NT2/D1 (cell line): Measurements from ENCODE around the gene HRNR.
"Not testable (repeated sequence)": the region's sequence is repeated elsewhere in the genome, so short reads cannot be mapped to it uniquely, and the experiment has no call there.

ENCODE experiments used
- DNase-seq: peaks from one replicate; pipeline ENCODE4 v3.0.0-alpha.2; 2011; ENCODE audit warnings: low read depth, low spot score
- H3K27me3 ChIP-seq: 2 replicates; pipeline ENCODE4 v1.6.0; 2011; ENCODE audit warnings: mild to moderate bottlenecking; ENCODE audit not compliant: insufficient read length, insufficient read depth
- H3K36me3 ChIP-seq: 2 replicates; pipeline ENCODE4 v1.6.1; 2011; ENCODE audit warnings: mild to moderate bottlenecking, low read length, mixed read lengths; ENCODE audit not compliant: insufficient read depth, insufficient read length
- H3K4me1 ChIP-seq: 2 replicates; pipeline ENCODE4 v1.5.1; 2011; ENCODE audit not compliant: insufficient read depth, insufficient read length
- H3K4me3 ChIP-seq: 2 replicates; pipeline ENCODE4 v1.5.1; 2011; ENCODE audit warnings: low read depth; ENCODE audit not compliant: insufficient read length
- H3K9ac ChIP-seq: 2 replicates; pipeline ENCODE4 v1.6.0; 2011; ENCODE audit warnings: low read depth; ENCODE audit not compliant: insufficient read length
- H3K9me3 ChIP-seq: 2 replicates; pipeline ENCODE4 v1.5.1; 2011; ENCODE audit warnings: mild to moderate bottlenecking, low read length; ENCODE audit not compliant: insufficient read depth
- SUZ12 ChIP-seq: IDR thresholded peaks from 2 replicates; pipeline ENCODE4 v1.6.1; 2011; ENCODE audit not compliant: insufficient read length, insufficient read depth; ENCODE audit errors: extremely low read depth
- YY1 ChIP-seq: IDR thresholded peaks from 2 replicates; pipeline ENCODE4 v1.6.1; 2011; ENCODE audit not compliant: insufficient read length, insufficient read depth
- ZNF274 ChIP-seq: IDR thresholded peaks from 2 replicates; pipeline ENCODE4 v1.6.1; 2011; ENCODE audit warnings: mild to moderate bottlenecking, low read depth, low read length

Gene HRNR

GRCh38 chr1:152227310-152227928 is 3.4 kb upstream of the HRNR start:
- Histone ChIP-seq H3K4me3 (no peak overlapping the region), H3K36me3 (peaks cover 25% of the 10 kb centered on the region), H3K4me1 (no peaks in the 10 kb centered on the region), H3K9ac (no peak overlapping the region), H3K9me3 (no peaks in the 10 kb centered on the region), H3K27me3 (no peaks in the 10 kb centered on the region)
- no peak for TF ChIP-seq SUZ12
- TF ChIP-seq ZNF274 = no peak
- no peak for TF ChIP-seq YY1
- DNase-seq = no peak

GRCh38 chr1:152225678-152226077 is 1.7 kb upstream of the HRNR start:
- no peak for DNase-seq
- Histone ChIP-seq H3K9ac (no peak overlapping the region), H3K36me3 (peaks cover 34% of the 10 kb centered on the region), H3K9me3 (no peaks in the 10 kb centered on the region), H3K4me1 (no peaks in the 10 kb centered on the region), H3K4me3 (no peak overlapping the region), H3K27me3 (no peaks in the 10 kb centered on the region)
- TF ChIP-seq SUZ12 = no peak
- TF ChIP-seq ZNF274 = no peak
- TF ChIP-seq YY1 = no peak

GRCh38 chr1:152220166-152221163 is 3.5 kb downstream of the HRNR start:
- TF ChIP-seq ZNF274 (no peak), SUZ12 (no peak), YY1 (no peak)
- peaks cover 55% of the 10 kb centered on the region for H3K36me3 ChIP-seq
- DNase-seq = no peak

GRCh38 chr1:152219438-152219837 is 4.6 kb downstream of the HRNR start:
- H3K36me3 ChIP-seq = peaks cover 58% of the 10 kb centered on the region
- DNase-seq, H3K27me3 ChIP-seq, H3K4me1 ChIP-seq, H3K9ac ChIP-seq, H3K4me3 ChIP-seq: not testable (repeated sequence)
- peaks cover 21% of the 10 kb centered on the region; the same call in 1 of the 2 replicates for H3K9me3 ChIP-seq

More at GRCh38 chr1:152220166-152221163, 3.5 kb downstream of the HRNR start:
- Histone ChIP-seq H3K4me3 (no peak overlapping the region), H3K9me3 (peaks cover 15% of the 10 kb centered on the region; the same call in 1 of the 2 replicates), H3K4me1 (no peaks in the 10 kb centered on the region), H3K9ac (no peak overlapping the region), H3K27me3 (no peaks in the 10 kb centered on the region)

- TF ChIP-seq SUZ12 (no peak), ZNF274 (no peak), YY1 (no peak)
- DNase-seq = no peak
- H3K27me3 ChIP-seq = no peaks in the 10 kb centered on the region
- peaks cover 21% of the 10 kb centered on the region; the same call in 1 of the 2 replicates for H3K9me3 ChIP-seq
- no peaks in the 10 kb centered on the region for H3K4me1 ChIP-seq
- no peak overlapping the region for H3K9ac ChIP-seq
- peaks cover 54% of the 10 kb centered on the region for H3K36me3 ChIP-seq
- H3K4me3 ChIP-seq = no peak overlapping the region
Observed at GRCh38 chr1:152218762-152219436, 5.1 kb downstream of the HRNR start.

- not testable (repeated sequence) for H3K9ac ChIP-seq, H3K4me3 ChIP-seq, H3K27me3 ChIP-seq, H3K4me1 ChIP-seq, DNase-seq
- Histone ChIP-seq H3K9me3 (peaks cover 21% of the 10 kb centered on the region; the same call in 1 of the 2 replicates), H3K36me3 (peaks cover 30% of the 10 kb centered on the region)
Observed at GRCh38 chr1:152215604-152216003, 8.4 kb downstream of the HRNR start.

GRCh38 chr1:152214911-152215310 is 9.1 kb downstream of the HRNR start:
- H3K9ac ChIP-seq, DNase-seq, H3K27me3 ChIP-seq, H3K4me1 ChIP-seq, H3K4me3 ChIP-seq: not testable (repeated sequence)
- Histone ChIP-seq H3K36me3 (peaks cover 23% of the 10 kb centered on the region), H3K9me3 (peaks cover 21% of the 10 kb centered on the region; the same call in 1 of the 2 replicates)
